Stimulated activated effector memory CD8-positive, alpha-beta T cell treated with anti-CD3 and anti-CD28 coated beads, Interleukin-12 subunit alpha, Interleukin-12 subunit beta, amount 100 ng/mL, for 72 hours (primary cell): ENCODE data around the gene CCDC88B.
A peak's percentile ranks its signal among the peaks of the same experiment; 100 is the strongest.

Experiments used
- ATAC-seq: fragments of 150-1000 bp; cut with Tn5 transposase; 2 replicates; pipeline ENCODE4 v1.10.0; 2021
- DNase-seq, 2 donors: peaks; one replicate each; pipeline ENCODE4 v3.0.0; 2021 to 2022; ENCODE audit warnings: low spot score in 2 of 2
- H3K27ac Mint-ChIP-seq: one replicate; pipeline ENCODE4 v1.8.0; 2022; ENCODE audit warnings: mild to moderate bottlenecking, mixed read lengths
- H3K36me3 Mint-ChIP-seq: one replicate; pipeline ENCODE4 v1.8.0; 2022; ENCODE audit warnings: mild to moderate bottlenecking, mixed read lengths
- H3K4me1 Mint-ChIP-seq: one replicate; pipeline ENCODE4 v1.8.0; 2022; ENCODE audit warnings: mixed read lengths
- H3K4me3 Mint-ChIP-seq: one replicate; pipeline ENCODE4 v1.8.0; 2022; ENCODE audit warnings: mild to moderate bottlenecking, mixed read lengths
- H3K9me3 Mint-ChIP-seq: one replicate; pipeline ENCODE4 v1.8.0; 2022; ENCODE audit warnings: mixed read lengths

Gene CCDC88B

DNA sequence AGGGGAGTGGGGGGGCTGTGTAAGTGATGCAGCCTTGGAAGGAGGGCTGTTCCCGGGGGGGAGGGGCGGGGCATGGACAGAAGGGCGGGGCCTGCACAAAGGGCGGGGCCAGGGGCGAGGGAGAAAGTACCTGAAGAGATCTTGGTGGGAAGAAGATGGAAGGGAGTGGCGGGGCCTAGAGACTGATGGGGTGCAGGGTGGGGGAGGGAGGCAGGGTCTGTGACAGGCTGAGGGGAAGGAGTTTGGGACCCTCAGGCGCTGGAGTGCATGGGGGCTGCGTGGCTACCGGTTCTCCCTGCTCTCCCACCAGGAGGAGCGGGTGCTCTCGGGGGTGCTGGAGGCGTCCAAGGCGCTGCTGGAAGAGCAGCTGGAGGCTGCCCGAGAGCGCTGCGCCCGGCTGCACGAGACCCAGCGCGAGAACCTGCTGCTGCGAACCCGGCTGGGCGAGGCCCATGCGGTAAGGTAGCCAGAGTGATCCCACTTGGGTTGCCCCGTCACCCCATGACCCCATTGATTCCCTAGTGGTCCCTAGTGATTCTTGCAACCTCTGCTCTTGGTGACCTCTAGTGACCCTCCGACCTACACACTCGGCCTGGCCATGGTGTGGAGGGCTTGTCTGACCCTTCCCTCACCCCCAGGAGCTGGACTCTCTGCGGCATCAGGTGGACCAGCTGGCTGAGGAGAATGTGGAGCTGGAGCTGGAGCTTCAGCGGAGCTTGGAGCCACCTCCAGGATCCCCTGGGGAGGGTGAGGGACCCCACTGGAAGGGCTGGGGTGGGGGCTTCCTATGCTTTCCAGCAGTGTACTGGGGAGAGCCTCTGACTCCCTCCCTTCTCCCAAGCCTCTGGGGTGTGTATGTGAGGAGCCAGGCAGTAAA lies 3.1 kb downstream of the CCDC88B start:
- no peak for DNase-seq
- peaks cover 88% of the 10 kb centered on the region for H3K36me3 Mint-ChIP-seq
- no peaks in the 10 kb centered on the region for H3K9me3 Mint-ChIP-seq
- H3K4me1 Mint-ChIP-seq, result peaks cover 46% of the 10 kb centered on the region
- H3K27ac Mint-ChIP-seq, result no peak overlapping the region
- no peak for ATAC-seq
- H3K4me3 Mint-ChIP-seq, result peak overlapping the region; percentile 90

DNA sequence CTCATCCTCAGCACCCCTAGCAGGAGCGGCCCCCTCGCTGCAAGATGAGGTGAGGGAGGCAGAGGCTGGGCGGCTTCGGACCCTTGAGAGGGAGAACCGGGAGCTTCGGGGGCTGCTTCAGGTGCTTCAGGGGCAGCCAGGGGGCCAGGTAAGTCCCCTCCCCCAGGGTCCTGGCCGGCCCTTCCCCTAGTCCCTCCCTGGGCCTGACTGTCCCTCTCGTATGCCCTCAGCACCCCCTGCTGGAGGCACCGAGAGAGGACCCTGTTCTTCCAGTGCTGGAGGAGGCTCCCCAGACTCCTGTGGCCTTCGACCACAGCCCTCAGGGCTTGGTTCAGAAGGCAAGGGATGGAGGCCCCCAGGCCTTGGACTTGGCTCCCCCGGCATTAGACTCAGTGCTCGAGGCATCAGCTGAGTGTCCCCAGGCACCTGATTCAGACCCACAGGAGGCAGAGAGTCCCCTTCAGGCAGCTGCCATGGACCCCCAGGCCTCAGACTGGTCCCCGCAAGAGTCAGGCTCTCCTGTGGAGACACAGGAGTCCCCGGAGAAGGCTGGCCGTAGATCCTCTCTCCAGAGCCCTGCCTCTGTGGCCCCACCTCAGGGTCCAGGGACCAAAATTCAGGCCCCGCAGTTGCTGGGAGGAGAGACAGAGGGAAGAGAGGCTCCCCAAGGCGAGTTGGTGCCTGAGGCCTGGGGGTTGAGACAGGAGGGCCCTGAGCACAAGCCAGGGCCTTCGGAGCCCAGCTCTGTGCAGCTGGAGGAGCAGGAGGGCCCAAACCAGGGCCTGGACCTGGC lies 4.0 kb downstream of the CCDC88B start:
- DNase-seq (no peak), ATAC-seq (no peak)
- Mint-ChIP-seq H3K36me3 (peaks cover 84% of the 10 kb centered on the region), H3K4me3 (no peak overlapping the region), H3K27ac (no peak overlapping the region), H3K9me3 (no peaks in the 10 kb centered on the region), H3K4me1 (peaks cover 41% of the 10 kb centered on the region)

DNA sequence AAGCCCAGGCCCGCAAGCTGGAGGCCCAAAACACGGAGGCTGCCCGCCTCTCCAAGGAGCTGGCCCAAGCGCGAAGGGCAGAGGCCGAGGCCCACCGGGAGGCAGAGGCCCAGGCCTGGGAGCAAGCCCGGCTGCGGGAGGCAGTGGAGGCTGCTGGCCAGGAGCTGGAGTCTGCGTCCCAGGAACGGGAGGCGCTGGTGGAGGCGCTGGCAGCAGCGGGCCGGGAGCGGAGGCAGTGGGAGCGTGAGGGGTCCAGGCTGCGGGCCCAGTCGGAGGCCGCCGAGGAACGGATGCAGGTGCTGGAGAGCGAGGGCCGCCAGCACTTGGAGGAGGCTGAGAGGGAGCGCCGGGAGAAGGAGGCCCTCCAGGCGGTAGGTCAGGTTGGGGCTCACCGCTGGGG lies 4.8 kb downstream of the CCDC88B start:
- peaks cover 33% of the 10 kb centered on the region for H3K4me1 Mint-ChIP-seq
- no peaks in the 10 kb centered on the region for H3K9me3 Mint-ChIP-seq
- no peak for ATAC-seq
- no peak for DNase-seq
- no peak overlapping the region for H3K4me3 Mint-ChIP-seq
- H3K27ac Mint-ChIP-seq, result peak overlapping the region; percentile 70
- H3K36me3 Mint-ChIP-seq, result peaks cover 84% of the 10 kb centered on the region

DNA sequence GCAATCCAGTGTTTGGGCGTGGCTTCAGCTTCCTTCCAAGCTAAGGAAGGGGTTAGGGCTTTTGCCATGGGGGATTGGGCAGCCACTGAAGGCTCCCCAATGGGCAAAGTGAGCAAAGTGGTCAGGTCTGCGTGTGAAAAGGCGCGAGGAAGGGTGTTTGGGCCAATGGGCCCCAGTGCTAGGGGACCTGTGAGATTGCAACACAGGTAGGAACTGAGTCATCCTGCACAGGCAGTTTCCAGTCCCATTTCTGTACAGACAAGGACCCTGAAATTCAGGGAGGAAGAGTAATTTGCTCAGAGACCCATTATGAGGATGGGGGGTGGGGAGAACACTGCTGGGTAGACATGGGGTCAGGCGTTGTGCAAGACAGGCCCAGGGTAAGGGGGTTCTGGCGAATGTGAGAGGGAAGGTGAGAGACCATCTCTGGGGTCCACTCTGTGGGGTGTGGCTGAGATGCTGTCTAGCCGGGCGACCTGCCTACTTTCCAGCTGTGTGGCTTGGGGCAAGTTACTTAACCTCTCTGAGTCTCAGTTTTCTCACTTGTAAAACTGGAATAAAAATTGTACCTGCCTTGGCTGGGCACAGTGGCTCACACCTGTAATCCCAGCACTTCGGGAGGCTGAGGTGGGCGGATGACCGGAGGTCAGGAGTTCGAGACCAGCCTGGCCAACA lies 7.3 kb downstream of the CCDC88B start:
- Mint-ChIP-seq H3K9me3 (no peaks in the 10 kb centered on the region), H3K4me3 (no peak overlapping the region), H3K27ac (peak overlapping the region; percentile 70), H3K4me1 (peaks cover 14% of the 10 kb centered on the region), H3K36me3 (peaks cover 89% of the 10 kb centered on the region)
- DNase-seq, result no peak
- no peak for ATAC-seq

DNA sequence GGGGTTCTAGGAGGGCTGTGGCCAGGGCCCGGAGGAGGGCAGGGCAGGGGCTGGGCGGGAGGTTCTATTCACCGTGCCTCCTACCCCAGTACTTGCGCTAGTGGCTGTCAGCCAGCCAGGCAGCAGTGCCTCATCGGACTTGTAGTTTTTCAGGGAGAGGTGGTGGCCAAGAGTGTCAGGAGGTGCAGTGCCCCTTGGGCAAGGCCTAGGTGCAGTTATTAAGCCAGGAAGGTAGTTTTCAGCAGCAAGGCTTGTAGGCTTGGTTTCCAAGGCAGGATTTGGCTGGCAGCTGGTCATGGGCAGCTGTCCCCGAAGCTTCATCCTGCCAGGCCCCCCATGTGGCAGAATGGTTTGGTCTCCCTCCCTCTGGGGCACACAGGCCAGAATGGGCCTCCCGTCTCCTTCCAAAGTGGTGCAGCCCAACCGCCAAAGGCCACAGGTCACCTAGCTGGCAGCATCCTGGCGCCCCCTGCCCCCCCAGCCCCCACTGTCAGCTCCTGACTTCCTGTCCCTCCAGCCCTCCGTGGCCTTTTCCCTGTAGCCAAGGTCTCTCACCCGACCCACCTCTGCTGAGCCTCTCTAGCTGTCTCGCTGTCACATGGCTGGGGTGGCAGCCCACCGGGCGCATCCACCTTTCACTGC lies 8.5 kb downstream of the CCDC88B start:
- Mint-ChIP-seq H3K4me3 (no peak overlapping the region), H3K9me3 (no peaks in the 10 kb centered on the region), H3K4me1 (peaks cover 14% of the 10 kb centered on the region)

DNA sequence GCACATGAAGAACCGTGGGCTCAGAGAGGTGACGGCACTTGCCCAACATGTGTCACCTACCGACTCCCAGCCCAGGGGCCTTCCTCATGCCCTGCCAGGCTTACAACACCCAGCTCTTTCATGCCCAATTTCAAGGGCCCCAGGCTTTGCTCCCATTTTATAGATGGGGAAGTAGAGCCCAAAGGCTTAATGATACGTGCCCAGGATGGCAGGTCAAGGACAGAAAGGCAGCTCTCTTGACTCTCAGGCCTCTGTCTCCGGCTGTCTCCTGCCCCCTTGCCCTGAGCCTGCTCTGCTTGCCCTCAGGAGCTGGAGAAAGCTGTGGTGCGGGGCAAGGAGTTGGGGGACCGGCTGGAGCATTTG lies 9.0 kb downstream of the CCDC88B start:
- Mint-ChIP-seq H3K9me3 (no peaks in the 10 kb centered on the region), H3K4me1 (peaks cover 14% of the 10 kb centered on the region), H3K36me3 (peaks cover 89% of the 10 kb centered on the region), H3K4me3 (no peak overlapping the region), H3K27ac (peak overlapping the region; percentile 37)
- no peak for ATAC-seq
- no peak for DNase-seq

More for the DNA sequence above, 8.5 kb downstream of the CCDC88B start:
- Mint-ChIP-seq H3K36me3 (peaks cover 94% of the 10 kb centered on the region), H3K27ac (peak overlapping the region; percentile 37)
- ATAC-seq (no peak), DNase-seq (no peak)

DNA sequence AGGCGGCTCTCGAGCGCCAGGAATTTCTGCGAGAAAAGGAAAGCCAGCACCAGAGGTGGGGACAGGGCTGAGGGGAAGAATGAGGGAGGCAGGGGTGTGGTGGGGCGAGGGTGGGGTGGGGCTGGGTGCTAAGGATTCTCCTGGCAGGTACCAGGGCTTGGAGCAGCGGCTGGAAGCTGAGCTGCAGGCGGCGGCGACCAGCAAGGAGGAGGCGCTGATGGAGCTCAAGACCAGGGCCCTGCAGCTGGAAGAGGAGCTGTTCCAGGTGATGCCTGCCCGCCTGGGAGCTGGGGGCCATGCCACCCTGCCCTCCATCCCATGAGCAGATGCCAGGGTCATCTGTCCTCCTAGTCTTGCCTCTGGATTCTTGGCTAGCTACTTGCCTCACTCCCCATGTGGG lies 9.4 kb downstream of the CCDC88B start:
- Mint-ChIP-seq H3K9me3 (no peaks in the 10 kb centered on the region), H3K4me1 (peaks cover 14% of the 10 kb centered on the region), H3K36me3 (peaks cover 85% of the 10 kb centered on the region), H3K4me3 (no peak overlapping the region), H3K27ac (no peak overlapping the region)
- ATAC-seq (no peak), DNase-seq (no peak)

DNA sequence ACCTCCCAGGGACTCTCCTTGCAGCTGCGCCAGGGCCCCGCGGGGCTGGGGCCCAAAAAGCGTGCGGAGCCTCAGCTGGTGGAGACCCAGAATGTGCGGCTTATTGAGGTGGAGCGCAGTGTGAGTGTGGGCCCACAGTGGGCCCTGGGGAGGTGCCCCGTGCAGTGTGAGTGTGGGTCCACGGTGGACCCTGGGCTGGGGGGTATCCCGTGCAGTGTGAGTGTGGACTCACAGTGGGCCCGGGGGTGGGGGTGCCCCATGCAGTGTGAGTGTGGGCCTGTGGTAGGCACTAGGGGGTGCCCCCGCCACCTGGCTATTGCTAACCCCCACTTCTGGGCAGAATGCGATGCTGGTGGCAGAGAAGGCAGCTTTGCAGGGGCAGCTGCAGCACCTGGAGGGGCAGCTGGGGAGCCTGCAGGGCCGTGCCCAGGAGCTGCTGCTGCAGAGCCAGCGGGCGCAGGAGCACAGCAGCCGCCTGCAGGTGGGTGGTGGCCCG lies 11.2 kb downstream of the CCDC88B start:
- no peak overlapping the region for H3K4me3 Mint-ChIP-seq
- peaks cover 7% of the 10 kb centered on the region for H3K4me1 Mint-ChIP-seq
- H3K27ac Mint-ChIP-seq, result peak overlapping the region; percentile 54
- ATAC-seq, result no peak
- peaks cover 80% of the 10 kb centered on the region for H3K36me3 Mint-ChIP-seq
- no peak for DNase-seq
- no peaks in the 10 kb centered on the region for H3K9me3 Mint-ChIP-seq

DNA sequence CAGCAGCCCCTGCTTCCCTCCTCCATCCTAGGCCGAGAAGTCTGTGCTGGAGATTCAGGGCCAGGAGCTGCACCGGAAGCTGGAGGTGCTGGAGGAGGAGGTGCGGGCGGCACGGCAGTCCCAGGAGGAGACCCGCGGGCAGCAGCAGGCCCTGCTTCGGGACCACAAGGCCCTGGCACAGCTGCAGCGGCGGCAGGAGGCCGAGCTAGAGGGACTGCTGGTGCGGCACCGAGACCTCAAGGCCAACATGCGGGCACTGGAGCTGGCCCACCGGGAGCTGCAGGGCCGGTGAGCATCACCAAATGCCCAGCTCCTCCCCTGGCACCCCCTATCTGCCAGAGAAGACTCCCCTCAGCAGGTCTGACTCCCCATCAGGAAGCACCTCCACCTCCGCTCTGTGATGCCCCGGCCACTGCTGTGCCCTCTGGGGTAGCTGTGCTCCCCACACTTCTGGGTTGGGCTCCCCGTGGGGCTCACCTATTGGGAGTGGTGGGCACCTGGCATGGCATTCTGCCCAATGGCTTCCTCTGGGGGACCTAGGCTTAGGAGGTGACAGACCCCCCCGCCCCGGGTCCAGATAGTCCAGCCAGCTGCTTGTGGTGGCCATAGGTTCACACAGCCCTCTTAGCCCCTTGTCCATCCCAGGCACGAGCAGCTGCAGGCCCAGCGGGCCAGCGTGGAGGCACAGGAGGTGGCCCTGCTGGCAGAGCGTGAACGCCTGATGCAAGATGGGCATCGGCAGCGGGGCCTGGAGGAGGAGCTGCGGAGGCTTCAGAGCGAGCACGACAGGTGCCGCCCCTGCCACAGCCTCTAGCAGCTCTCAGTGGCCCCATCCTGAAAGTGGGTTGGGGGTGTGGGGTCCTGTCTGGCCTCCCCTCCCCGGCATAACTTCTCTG lies 12.3 kb downstream of the CCDC88B start:
- H3K4me1 Mint-ChIP-seq, result peaks cover 8% of the 10 kb centered on the region
- no peak for DNase-seq
- no peak overlapping the region for H3K4me3 Mint-ChIP-seq
- no peak overlapping the region for H3K27ac Mint-ChIP-seq
- H3K36me3 Mint-ChIP-seq, result peaks cover 76% of the 10 kb centered on the region
- no peaks in the 10 kb centered on the region for H3K9me3 Mint-ChIP-seq
- ATAC-seq, result no peak

DNA sequence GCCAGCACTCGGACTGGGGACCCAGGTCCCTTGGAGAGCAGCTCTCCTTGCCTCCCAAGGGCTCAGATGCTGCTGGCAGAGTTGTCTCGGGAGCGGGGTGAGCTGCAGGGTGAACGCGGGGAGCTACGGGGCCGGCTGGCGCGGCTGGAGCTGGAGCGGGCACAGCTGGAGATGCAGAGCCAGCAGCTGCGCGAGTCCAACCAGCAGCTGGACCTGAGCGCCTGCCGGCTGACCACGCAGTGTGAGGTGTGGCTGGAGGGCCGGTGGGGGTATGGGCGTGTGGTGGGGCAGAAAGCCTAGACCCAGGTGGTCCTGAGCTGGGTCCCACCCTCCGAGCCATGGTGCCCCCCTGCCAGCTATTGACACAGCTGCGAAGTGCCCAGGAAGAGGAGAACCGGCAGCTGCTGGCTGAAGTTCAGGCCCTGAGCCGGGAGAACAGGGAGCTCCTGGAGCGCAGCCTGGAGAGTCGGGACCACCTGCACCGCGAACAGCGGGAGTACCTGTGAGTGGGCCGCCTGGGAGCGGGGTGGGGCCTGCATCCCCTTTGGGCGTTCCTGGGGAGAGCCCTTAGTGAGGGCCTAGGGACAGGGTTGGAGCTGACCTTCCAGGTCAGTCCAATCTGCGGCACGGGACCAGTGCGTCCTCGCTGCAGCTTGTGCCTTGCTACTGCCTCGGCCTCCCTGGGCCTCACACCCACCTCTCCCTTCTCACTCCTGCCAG lies 13.2 kb downstream of the CCDC88B start:
- peaks cover 15% of the 10 kb centered on the region for H3K4me1 Mint-ChIP-seq
- no peak for DNase-seq
- peaks cover 68% of the 10 kb centered on the region for H3K36me3 Mint-ChIP-seq
- no peak overlapping the region for H3K27ac Mint-ChIP-seq
- no peak overlapping the region for H3K4me3 Mint-ChIP-seq
- no peak for ATAC-seq
- no peaks in the 10 kb centered on the region for H3K9me3 Mint-ChIP-seq

DNA sequence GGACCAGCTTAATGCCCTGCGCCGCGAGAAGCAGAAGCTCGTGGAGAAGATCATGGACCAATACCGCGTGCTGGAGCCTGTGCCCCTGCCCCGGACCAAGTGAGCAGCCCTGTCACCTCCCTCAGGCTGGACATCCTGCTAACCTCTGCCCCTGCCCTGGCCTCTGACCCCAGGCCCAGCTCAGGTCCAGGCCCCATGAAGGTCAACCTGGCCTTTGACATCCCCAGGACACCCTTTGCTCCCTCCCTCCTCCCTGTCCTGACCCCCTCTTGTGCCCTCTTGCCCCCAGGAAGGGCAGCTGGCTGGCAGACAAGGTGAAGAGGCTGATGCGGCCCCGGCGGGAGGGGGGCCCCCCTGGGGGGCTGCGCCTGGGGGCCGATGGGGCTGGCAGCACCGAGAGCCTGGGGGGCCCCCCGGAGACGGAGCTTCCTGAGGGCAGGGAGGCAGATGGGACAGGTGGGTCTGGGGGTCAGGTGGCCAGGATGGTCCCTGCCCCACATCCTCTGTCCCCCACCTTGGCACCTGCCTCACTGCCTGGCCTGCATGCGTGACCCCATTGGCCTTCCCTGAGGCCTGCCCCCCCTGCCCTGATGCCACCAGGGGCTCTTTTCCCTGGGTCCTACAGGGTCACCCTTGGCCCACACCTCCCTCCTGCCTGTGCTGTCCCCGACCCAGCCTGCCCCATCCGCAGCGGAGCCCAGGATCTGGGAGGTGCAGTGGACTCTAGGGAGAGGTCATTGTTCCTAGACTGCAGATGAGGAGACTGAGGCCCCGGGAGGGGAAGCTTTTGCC lies 13.9 kb downstream of the CCDC88B start:
- H3K9me3 Mint-ChIP-seq, result no peaks in the 10 kb centered on the region
- peaks cover 63% of the 10 kb centered on the region for H3K36me3 Mint-ChIP-seq
- H3K4me3 Mint-ChIP-seq, result no peak overlapping the region
- peaks cover 17% of the 10 kb centered on the region for H3K4me1 Mint-ChIP-seq
- H3K27ac Mint-ChIP-seq, result no peak overlapping the region
- ATAC-seq (no peak), DNase-seq (no peak)

DNA sequence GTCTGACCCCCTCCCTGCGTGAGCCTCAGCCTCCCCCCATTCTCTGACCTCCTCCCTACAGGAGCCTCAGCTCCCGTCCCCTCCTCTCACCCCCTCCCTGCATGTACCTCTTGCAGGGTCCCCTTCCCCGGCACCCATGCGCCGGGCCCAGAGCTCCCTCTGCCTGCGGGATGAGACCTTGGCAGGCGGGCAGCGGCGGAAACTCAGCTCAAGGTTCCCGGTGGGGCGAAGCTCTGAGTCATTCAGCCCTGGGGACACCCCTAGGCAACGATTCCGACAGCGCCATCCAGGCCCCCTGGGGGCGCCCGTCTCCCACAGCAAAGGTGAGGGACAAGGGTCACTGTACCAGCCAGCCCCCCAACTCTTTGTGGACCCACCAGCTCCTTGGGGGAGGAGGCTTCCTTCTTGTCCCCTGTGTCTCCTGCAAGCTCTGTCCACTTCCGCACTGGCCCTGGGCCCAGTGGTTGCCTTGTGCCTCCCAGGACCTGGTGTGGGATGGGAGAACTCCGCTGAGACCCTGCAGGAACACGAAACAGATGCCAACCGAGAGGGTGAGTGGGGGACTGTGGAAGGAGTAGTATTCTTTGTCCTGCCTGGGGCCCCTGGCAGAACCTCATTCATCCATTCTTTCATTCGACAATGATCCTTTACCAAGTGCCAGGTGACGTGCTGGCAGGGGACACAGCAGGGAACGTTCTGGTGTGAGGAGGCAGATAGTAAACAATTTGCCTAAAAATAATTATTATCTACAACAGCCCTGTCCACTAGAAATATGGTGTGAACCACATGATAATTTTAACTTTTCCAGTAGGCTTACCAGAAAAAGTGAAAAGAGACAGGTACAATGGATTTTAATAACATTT lies 15.3 kb downstream of the CCDC88B start:
- peaks cover 61% of the 10 kb centered on the region for H3K36me3 Mint-ChIP-seq
- H3K27ac Mint-ChIP-seq, result no peak overlapping the region
- ATAC-seq (no peak), DNase-seq (no peak)
- H3K4me1 Mint-ChIP-seq, result peaks cover 28% of the 10 kb centered on the region
- no peak overlapping the region for H3K4me3 Mint-ChIP-seq
- no peaks in the 10 kb centered on the region for H3K9me3 Mint-ChIP-seq
